ENCODE results near the gene OXT. TPM values are rescaled to one million over a fixed set of nuclear protein-coding genes. Genes with fewer than 3 reads are reported as not detected.

Gene OXT
- total RNA-seq, 1 donor = 1.6 TPM

DNA sequence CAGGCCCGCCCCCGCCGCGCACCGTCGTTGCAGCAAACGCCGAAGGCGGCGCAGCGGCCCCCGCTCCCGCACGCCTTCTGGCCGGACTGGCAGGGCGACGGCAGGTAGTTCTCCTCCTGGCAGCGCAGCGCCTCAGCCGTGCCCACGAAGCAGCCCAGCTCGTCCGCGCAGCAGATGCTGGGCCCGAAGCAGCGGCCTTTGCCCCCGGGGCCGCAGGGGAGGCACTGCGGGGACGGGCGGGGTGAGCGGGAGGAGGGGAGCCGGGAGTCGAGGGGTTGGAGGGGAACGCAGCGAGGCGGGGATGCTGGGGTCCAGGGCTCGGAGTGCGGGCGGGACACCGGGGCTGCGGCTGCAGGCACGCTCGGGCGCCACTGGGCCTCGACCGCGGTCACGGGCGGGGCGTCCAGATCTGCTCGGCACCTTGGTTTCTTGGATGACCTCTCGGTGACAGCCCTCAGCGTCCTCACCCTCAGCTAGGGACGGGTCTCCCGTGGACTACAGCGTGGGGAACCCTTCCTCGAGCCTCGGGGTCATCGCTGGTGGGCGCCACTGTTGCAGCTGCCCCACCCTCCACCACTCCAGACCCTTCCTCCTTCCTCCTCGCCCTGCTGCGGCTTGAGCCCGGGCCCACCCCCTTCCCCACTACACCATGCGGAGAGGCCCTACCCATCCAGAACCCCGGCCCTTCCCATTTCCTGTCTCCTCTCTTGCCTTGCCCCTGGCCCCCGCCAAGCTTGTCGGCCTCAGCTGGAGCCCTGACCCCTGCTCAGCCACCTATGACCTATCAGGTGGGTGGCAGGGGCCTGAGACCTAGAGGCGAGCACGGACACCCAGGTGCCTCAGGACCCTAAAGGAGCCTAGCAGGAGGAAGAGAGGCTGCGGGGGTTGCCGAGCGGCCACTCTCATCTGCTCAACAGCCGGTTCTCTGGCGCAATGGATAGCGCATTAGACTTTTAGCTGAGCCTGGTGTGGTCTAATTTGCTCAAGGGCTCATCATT lies 11.8 kb downstream of the OXT start:
- peak in 1 of 3 donors; percentile 26 for DNase-seq (ENCODE audit: low read depth in 2 of 3, low spot score in 2 of 3)

DNA sequence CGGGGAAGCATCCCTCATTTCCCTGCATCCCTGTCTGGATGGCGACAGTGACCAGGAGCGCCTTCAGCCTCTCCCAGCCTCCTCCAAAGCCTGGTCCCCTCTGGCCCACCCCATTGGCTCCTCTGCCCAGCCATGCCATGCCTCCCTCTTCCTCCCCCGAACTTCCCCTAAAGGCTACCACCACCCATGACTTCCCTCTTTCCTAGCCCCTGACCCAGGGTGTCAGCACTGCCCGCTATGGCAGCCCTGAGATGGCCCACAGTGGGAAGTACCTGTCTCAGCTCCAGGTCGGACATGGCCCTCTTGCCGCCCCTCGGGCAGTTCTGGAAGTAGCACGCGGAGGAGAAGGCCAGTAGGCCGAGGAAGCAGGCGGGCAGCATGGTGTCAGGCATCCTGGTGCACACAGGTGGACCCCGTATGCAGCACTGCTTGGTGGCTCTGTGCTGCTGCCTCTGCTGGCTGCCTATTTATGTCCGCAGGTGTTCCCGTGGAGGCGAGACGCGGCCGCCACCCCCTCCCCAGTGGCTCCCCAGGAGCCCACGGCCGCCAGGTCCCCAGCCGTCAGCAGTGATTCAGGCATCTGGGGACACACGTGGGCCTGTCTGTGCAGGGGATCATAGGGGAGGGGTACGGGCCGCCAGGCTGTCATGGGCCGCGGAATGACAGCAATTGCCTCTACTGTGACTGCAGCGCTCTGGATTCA lies 13.0 kb downstream of the OXT start, which contains the start of gene AVP:
Gene AVP, minus strand, starts transcription at position 442 of the 703 bp plus-strand sequence. Its CDS starts 50 bp downstream, at position 392.
- peak in 2 of 3 donors; percentile 32 to 57 for DNase-seq (ENCODE audit: low read depth in 2 of 3, low spot score in 2 of 3)

- peak in 1 of 3 donors; percentile 25 for DNase-seq (ENCODE audit: low read depth in 2 of 3, low spot score in 2 of 3)
These were observed 13.6 kb downstream of the OXT start for GRCh38 chr20:3084986-3085360.

- no peak for DNase-seq (ENCODE audit: low read depth in 2 of 3, low spot score in 2 of 3)
These were observed 14.2 kb downstream of the OXT start for GRCh38 chr20:3085571-3086072.

DNA sequence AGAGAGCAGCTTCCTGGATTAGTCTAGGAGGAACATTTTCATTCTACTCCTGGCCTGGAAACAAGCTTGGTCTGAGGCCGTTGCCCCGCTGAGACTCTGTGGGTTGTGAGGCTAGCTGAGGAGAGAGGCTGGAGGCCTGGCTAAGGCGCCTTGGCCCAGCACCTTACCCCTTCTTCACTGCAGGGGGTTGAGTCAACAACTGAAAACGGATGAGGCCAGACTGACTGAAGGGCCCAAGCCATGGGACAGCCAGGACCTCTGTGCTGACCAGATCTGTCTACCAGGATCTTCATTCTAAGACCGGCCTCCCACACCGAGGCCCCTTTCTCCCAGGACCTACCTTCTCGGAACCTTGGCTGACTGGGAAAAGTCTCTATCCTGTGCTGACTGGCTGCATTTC lies 16.6 kb downstream of the OXT start:
- no peak for DNase-seq (ENCODE audit: low read depth in 2 of 3, low spot score in 2 of 3)

GRCh38 chr20:3090565-3090964 lies 19.1 kb downstream of the OXT start:
- peak in 2 of 3 donors; percentile 84 to 98 for DNase-seq (ENCODE audit: low read depth in 2 of 3, low spot score in 2 of 3)

- DNase-seq (ENCODE audit: low read depth in 2 of 3, low spot score in 2 of 3) = peak in 2 of 3 donors; percentile 70 to 71
These were observed 21.4 kb downstream of the OXT start for GRCh38 chr20:3092611-3093379.

- DNase-seq (ENCODE audit: low read depth in 2 of 3, low spot score in 2 of 3) = peak in 2 of 3 donors; percentile 89 to 95
These were observed 22.5 kb downstream of the OXT start for GRCh38 chr20:3093861-3094361.

GRCh38 chr20:3094848-3095629 lies 23.6 kb downstream of the OXT start:
- no peak for DNase-seq (ENCODE audit: low read depth in 2 of 3, low spot score in 2 of 3)

- DNase-seq (ENCODE audit: low read depth in 2 of 3, low spot score in 2 of 3) = no peak
These were observed 29.1 kb downstream of the OXT start for GRCh38 chr20:3100480-3100879.

- no peak for DNase-seq (ENCODE audit: low read depth in 2 of 3, low spot score in 2 of 3)
These were observed 29.8 kb downstream of the OXT start for GRCh38 chr20:3101251-3101650.

DNA sequence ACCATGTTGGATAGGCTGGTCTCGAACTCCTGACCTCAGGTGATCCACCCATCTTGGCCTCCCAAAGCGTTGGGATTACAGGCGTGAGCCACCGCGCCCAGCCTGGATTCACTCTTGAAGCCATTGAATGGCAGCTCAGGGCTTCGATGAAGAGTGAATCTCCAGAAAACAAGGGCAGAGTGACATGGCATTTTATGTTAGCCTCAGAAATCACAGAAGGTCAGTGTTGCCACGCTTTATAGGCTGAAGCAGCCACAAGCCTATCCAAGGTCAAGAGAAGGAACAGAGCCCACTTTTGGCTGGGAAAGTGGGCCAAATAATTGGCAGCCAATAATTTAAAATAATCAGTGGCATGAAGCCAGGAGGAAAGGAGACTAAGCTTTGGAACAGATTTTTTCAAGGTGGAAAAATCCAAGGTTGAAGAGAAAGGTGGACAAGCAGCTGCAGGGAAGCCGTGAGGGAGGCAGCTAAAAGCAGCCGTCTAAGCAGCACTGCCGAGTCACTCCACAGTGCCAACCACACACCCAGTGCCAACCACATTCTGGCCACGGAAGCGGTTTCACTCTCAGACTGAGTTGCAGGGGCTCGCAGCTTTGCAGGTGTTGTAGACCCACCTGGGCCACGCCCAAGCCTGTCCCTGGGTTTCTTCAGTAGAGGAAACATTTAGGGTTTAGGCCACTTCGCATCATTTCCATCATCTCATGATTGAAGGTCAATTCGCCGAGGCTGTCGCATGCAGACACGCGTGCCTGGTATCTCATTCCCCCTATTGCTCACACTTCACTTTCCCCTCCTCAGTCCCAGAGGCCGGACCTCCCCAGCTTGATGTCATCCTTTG lies 30.5 kb downstream of the OXT start:
- DNase-seq (ENCODE audit: low read depth in 2 of 3, low spot score in 2 of 3) = peak in 2 of 3 donors; percentile 67 to 77

- DNase-seq (ENCODE audit: low read depth in 2 of 3, low spot score in 2 of 3) = no peak
These were observed 31.4 kb downstream of the OXT start for GRCh38 chr20:3102575-3103368.

- DNase-seq (ENCODE audit: low read depth in 2 of 3, low spot score in 2 of 3) = no peak
These were observed 32.1 kb downstream of the OXT start for GRCh38 chr20:3103369-3104032.

DNA sequence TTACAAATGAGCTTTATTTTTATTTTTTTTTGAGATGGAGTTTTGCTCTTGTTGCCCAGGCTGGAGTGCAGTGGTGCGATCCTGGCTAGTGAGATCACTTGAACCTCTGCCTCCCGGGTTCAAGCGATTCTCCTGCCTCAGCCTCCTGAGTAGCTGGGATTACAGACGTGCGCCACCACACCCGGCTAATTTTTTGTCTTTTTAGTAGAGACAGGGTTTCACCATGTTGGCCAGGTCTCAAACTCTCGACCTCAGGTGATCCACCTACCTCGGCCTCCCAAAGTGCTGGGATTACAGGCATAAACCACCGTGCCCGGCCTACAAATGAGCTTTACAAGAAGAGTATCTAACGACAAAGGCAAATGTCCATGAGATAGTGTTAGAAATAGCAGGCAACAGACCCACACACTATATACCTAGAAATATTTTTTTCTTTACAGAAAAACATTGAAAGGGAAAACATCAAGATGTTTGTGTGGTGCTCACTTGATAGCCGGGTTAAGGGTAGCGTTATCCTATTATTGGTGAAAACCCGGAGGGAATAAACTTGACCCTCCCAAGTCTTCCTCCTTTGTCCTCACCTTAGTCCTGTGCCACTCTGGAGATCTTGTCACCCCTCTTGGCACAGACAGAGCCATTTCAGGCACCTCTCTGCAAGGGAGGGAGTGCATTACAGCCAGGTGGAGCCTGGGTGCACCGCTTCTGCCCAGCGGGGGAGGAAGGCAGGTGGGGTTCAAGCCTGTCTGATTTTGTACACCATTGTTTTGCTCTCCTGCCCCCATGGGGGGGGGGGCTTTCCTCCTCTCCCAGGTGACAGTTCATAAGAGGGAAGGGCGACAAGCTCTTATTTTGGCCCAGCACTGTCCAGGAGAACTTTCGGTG lies 34.1 kb downstream of the OXT start:
- DNase-seq (ENCODE audit: low read depth in 2 of 3, low spot score in 2 of 3) = no peak

GRCh38 chr20:3106185-3106584 lies 34.8 kb downstream of the OXT start:
- DNase-seq (ENCODE audit: low read depth in 2 of 3, low spot score in 2 of 3) = no peak

Data from hematopoietic multipotent progenitor cell (in vitro differentiated cells).